Measurements from ENCODE around the gene CDC42BPA.

DNA sequence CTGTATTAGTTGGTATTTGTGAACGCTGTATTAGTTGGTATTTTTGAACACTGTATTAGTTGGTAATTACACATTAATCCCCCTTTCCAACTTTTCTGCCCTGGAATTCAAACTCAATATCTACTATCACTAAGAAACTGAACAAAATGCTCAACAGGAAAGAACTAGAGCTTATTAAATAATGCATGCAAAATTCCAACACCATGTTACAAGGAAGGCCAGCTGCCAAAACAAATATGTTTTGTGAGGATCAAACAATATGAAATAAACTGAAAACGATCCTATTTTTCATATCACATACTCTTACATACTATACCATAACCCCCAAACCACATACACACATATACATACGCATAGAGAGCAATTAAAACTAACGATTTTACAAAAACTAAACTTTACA, 104.9 kb downstream of the CDC42BPA start:
- no peak for TF ChIP-seq RAD21 (conservative IDR thresholded peaks at IDR 0.05)
- no peak for TF ChIP-seq TAF1 (IDR thresholded peaks at IDR 0.05; ENCODE audit: low read depth)
- TF ChIP-seq, protein P1, sequence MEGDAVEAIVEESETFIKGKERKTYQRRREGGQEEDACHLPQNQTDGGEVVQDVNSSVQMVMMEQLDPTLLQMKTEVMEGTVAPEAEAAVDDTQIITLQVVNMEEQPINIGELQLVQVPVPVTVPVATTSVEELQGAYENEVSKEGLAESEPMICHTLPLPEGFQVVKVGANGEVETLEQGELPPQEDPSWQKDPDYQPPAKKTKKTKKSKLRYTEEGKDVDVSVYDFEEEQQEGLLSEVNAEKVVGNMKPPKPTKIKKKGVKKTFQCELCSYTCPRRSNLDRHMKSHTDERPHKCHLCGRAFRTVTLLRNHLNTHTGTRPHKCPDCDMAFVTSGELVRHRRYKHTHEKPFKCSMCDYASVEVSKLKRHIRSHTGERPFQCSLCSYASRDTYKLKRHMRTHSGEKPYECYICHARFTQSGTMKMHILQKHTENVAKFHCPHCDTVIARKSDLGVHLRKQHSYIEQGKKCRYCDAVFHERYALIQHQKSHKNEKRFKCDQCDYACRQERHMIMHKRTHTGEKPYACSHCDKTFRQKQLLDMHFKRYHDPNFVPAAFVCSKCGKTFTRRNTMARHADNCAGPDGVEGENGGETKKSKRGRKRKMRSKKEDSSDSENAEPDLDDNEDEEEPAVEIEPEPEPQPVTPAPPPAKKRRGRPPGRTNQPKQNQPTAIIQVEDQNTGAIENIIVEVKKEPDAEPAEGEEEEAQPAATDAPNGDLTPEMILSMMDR (IDR thresholded peaks at IDR 0.05; ENCODE audit: poor library complexity, severe bottlenecking), result no peak
- TF ChIP-seq POLR2AphosphoS5 (IDR thresholded peaks at IDR 0.05), result no peak
- TF ChIP-seq REST (IDR thresholded peaks at IDR 0.05; ENCODE audit: borderline replicate concordance), result no peak
- no peak for TF ChIP-seq EP300 (conservative IDR thresholded peaks at IDR 0.05; ENCODE audit: poor library complexity, severe bottlenecking)
- no peak for TF ChIP-seq SMC3 (conservative IDR thresholded peaks at IDR 0.05; ENCODE audit: poor library complexity)
- TF ChIP-seq EZH2 (IDR thresholded peaks at IDR 0.05; ENCODE audit: borderline replicate concordance, insufficient read depth, low read length, poor library complexity, severe bottlenecking), result no peak
- no peak for TF ChIP-seq MXI1 (conservative IDR thresholded peaks at IDR 0.05; ENCODE audit: poor library complexity, severe bottlenecking)
